Activated CD8-positive, alpha-beta T cell treated with anti-CD3 and anti-CD28 coated beads, Interleukin-2, amount 10 ng/mL, durations not matched to agents 7 days and 5 days (primary cell): ENCODE measurements around the gene RMC1. TPM values are rescaled to one million over a fixed set of nuclear protein-coding genes. Genes with fewer than 3 reads are reported as not detected.
"Not testable (repeated sequence)": the region's sequence is repeated elsewhere in the genome, so short reads cannot be mapped to it uniquely, and the experiment has no call there.

Experiments used
- ATAC-seq: fragments of 150-1000 bp; cut with Tn5 transposase; one replicate; pipeline ENCODE4 v1.10.0; 2021; ENCODE audit warnings: moderate library complexity
- CTCF ChIA-PET: fragments of 350-600 bp; sonication (Branson Sonifier 250); formaldehyde crosslinking; loops from one replicate; lab custom pipeline; 2021; ENCODE audit warnings: antibody characterized with exemption; lab: Charles Lee
- POLR2A ChIA-PET: fragments of 350-600 bp; sonication (Branson Sonifier 250); formaldehyde crosslinking; loops from one replicate; lab custom pipeline; 2021; ENCODE audit warnings: antibody characterized with exemption; lab: Charles Lee
- DNase-seq: peaks from one replicate; pipeline ENCODE4 v3.0.0-alpha.2; 2020
- H3K27ac Mint-ChIP-seq: one replicate; pipeline ENCODE4 v1.8.0; 2021; ENCODE audit warnings: mild to moderate bottlenecking, mixed read lengths
- H3K27me3 Mint-ChIP-seq: one replicate; pipeline ENCODE4 v1.8.0; 2021; ENCODE audit warnings: low read depth, mixed read lengths
- H3K36me3 Mint-ChIP-seq: one replicate; pipeline ENCODE4 v1.8.0; 2021; ENCODE audit warnings: low read depth, mixed read lengths
- H3K4me1 Mint-ChIP-seq: one replicate; pipeline ENCODE4 v1.8.0; 2021; ENCODE audit warnings: low read depth, mixed read lengths
- H3K4me3 Mint-ChIP-seq: one replicate; pipeline ENCODE4 v1.8.0; 2021; ENCODE audit warnings: mild to moderate bottlenecking, mixed read lengths
- H3K9me3 Mint-ChIP-seq: one replicate; pipeline ENCODE4 v1.8.0; 2022; ENCODE audit warnings: mixed read lengths; ENCODE audit not compliant: insufficient read depth
- total RNA-seq, 2 experiments: library from RNA; stranded (reverse); gene quantifications; one replicate each; pipeline ENCODE4 v1.2.3, GENCODE V29; 2021

The RMC1 gene
- total RNA-seq, 2 experiments from 2014 or later, result 47.6 to 48.3 TPM

- POLR2A ChIA-PET, result interaction anchor here (1.6 kb wide), 1 partner anchor 12 kb away, joined by 8 read pairs; no protein-coding TSS in a partner anchor
- H3K27ac Mint-ChIP-seq, result peak overlapping the region; percentile 85
- CTCF ChIA-PET, result interaction anchor here (1.2 kb wide), 1 partner anchor 58 kb away, joined by 4 read pairs; no protein-coding TSS in a partner anchor
- peaks cover 51% of the 10 kb centered on the region for H3K36me3 Mint-ChIP-seq
- H3K4me3 Mint-ChIP-seq, result peak overlapping the region; percentile 46
- peak; percentile 46 for DNase-seq
- H3K27me3 Mint-ChIP-seq, result no peaks in the 10 kb centered on the region
- H3K4me1 Mint-ChIP-seq, result peaks cover 40% of the 10 kb centered on the region
- no peaks in the 10 kb centered on the region for H3K9me3 Mint-ChIP-seq
- ATAC-seq, result peak; percentile 75
Observed at GRCh38 chr18:23573626-23574431, 70.5 kb downstream of the RMC1 start.

GRCh38 chr18:23574611-23575308 lies 71.4 kb downstream of the RMC1 start:
- Mint-ChIP-seq H3K27me3 (no peaks in the 10 kb centered on the region), H3K4me1 (peaks cover 46% of the 10 kb centered on the region), H3K4me3 (peak overlapping the region; percentile 46), H3K27ac (peak overlapping the region; percentile 85), H3K9me3 (no peaks in the 10 kb centered on the region), H3K36me3 (peaks cover 51% of the 10 kb centered on the region)
- ATAC-seq (no peak), DNase-seq (no peak)
- ChIA-PET POLR2A (interaction anchor here (0.7 to 1.6 kb wide), 2 partner anchors 11 to 122 kb away, joined by 3 to 8 read pairs; partner anchors contain the start of gene RIOK3), CTCF (interaction anchor here (0.6 to 1.5 kb wide), 3 partner anchors 11 to 121 kb away, joined by 3 to 5 read pairs (median 3); partner anchors contain the start of genes NPC1 and RIOK3)

GRCh38 chr18:23575309-23575651 lies 72.0 kb downstream of the RMC1 start:
- ATAC-seq (no peak), DNase-seq (no peak)
- Mint-ChIP-seq H3K27me3 (no peaks in the 10 kb centered on the region), H3K4me1 (peaks cover 46% of the 10 kb centered on the region), H3K27ac (peak overlapping the region; percentile 85), H3K9me3 (no peaks in the 10 kb centered on the region), H3K4me3 (no peak overlapping the region), H3K36me3 (peaks cover 49% of the 10 kb centered on the region)
- POLR2A ChIA-PET, result interaction anchor here (0.6 to 0.7 kb wide), 2 partner anchors 11 to 122 kb away, joined by 3 read pairs; partner anchors contain the start of genes NPC1 and RIOK3
- CTCF ChIA-PET, result interaction anchor here (0.8 to 1.5 kb wide), 3 partner anchors 11 to 77 kb away, joined by 3 to 5 read pairs (median 3); partner anchors contain the start of gene NPC1

- H3K27ac Mint-ChIP-seq, CTCF ChIA-PET, H3K27me3 Mint-ChIP-seq, H3K4me3 Mint-ChIP-seq, ATAC-seq, H3K9me3 Mint-ChIP-seq, DNase-seq, POLR2A ChIA-PET: not testable (repeated sequence)
- Mint-ChIP-seq H3K36me3 (peaks cover 48% of the 10 kb centered on the region), H3K4me1 (peaks cover 48% of the 10 kb centered on the region)
Observed at GRCh38 chr18:23577521-23577920, 74.2 kb downstream of the RMC1 start.

GRCh38 chr18:23578067-23578701 lies 74.9 kb downstream of the RMC1 start:
- H3K9me3 Mint-ChIP-seq, result no peaks in the 10 kb centered on the region
- H3K4me3 Mint-ChIP-seq, result no peak overlapping the region
- H3K36me3 Mint-ChIP-seq, result peaks cover 48% of the 10 kb centered on the region
- peak overlapping the region; percentile 47 for H3K27ac Mint-ChIP-seq
- H3K27me3 Mint-ChIP-seq, result no peaks in the 10 kb centered on the region
- ATAC-seq, result no peak
- ChIA-PET POLR2A (no interaction called here), CTCF (no interaction called here)
- DNase-seq, result no peak
- H3K4me1 Mint-ChIP-seq, result peaks cover 52% of the 10 kb centered on the region

- ChIA-PET POLR2A (no interaction called here), CTCF (interaction anchor here (1.1 kb wide), 1 partner anchor 12 kb away, joined by 3 read pairs; no protein-coding TSS in a partner anchor)
- ATAC-seq, result no peak
- no peaks in the 10 kb centered on the region for H3K27me3 Mint-ChIP-seq
- no peak overlapping the region for H3K4me3 Mint-ChIP-seq
- no peaks in the 10 kb centered on the region for H3K9me3 Mint-ChIP-seq
- peak overlapping the region; percentile 47 for H3K27ac Mint-ChIP-seq
- H3K36me3 Mint-ChIP-seq, result peaks cover 46% of the 10 kb centered on the region
- peaks cover 52% of the 10 kb centered on the region for H3K4me1 Mint-ChIP-seq
- no peak for DNase-seq
Observed at GRCh38 chr18:23578891-23579653, 75.8 kb downstream of the RMC1 start.

GRCh38 chr18:23580677-23581367 lies 77.5 kb downstream of the RMC1 start:
- peaks cover 45% of the 10 kb centered on the region for H3K36me3 Mint-ChIP-seq
- CTCF ChIA-PET, result interaction anchor here (1.2 to 1.6 kb wide), 4 partner anchors 11 to 123 kb away, joined by 3 to 8 read pairs (median 4); no protein-coding TSS in a partner anchor
- H3K27ac Mint-ChIP-seq, result no peak overlapping the region
- H3K9me3 Mint-ChIP-seq, result no peaks in the 10 kb centered on the region
- H3K27me3 Mint-ChIP-seq, result no peaks in the 10 kb centered on the region
- no peak overlapping the region for H3K4me3 Mint-ChIP-seq
- DNase-seq (no peak), ATAC-seq (no peak)
- H3K4me1 Mint-ChIP-seq, result peaks cover 50% of the 10 kb centered on the region
- POLR2A ChIA-PET, result no interaction called here

Other genes with a start within 250 kb of the RMC1 start
- gene RIOK3, start 50.2 kb upstream of the RMC1 start, total RNA-seq, result 10 to 100 TPM; 53.6 to 69.3 TPM
- 10 to 100 TPM; 34.6 to 35.0 TPM for gene NPC1, start 83.0 kb downstream of the RMC1 start, total RNA-seq
- not detected for gene ANKRD29, start 159.4 kb downstream of the RMC1 start, total RNA-seq
- gene LAMA3, start 185.9 kb downstream of the RMC1 start, total RNA-seq, result 1 to 10 TPM in 1 of 2 experiments, under 1 TPM in 1; 0.63 to 1.4 TPM